ENCODE data around the gene SNRPA.
A peak's percentile ranks its signal among the peaks of the same experiment; 100 is the strongest.

The SNRPA gene

DNA sequence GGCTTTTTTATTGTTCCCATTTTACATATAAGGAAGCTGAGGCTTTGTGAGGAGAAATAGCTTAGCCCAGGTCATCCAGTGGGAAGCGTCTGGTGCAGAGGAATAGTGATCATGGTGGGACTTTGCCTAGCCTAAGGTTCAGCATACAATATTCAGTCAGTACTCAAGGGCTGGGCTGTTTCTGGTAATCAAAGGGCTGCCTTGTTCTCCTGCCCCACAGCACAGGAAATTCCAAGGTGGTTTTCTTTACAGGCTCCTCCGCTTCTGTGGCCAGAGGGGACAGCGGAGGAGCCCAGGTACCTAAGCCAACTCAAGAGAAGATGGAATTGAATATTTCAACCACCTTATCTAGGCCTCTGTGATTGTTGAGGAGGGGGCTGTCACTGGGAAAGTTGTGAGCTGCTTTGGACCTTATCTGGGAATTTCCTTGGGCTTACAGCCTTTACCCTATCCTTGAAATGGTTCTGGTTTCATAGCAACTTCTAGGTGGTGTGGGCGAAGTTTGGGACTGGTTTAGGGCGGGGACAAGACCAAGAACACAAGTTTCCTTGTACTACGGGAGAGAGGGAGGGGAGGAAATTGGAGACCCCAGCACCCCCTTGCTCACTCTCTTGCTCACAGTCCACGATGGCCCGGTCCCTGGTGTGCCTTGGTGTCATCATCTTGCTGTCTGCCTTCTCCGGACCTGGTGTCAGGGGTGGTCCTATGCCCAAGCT lies 24.1 kb downstream of the SNRPA start, which contains the start of gene MIA:
Gene MIA (plus strand): TSS at position 606 of the 716 bp plus-strand sequence. CDS start 22 bp downstream, at position 628.
- Histone ChIP-seq H3K4me1 (ENCODE audit: low read length) (peaks cover 25% of the 10 kb centered on the region), H3K27ac (ENCODE audit: low read length) (no peak within 1 kb of the TSS), H2AFZ (ENCODE audit: low read depth, low read length) (no peak within 1 kb of the TSS), H3K36me3 (replicated peaks; ENCODE audit: low read depth, low read length) (no peaks in the 10 kb centered on the region), H4K20me1 (ENCODE audit: insufficient read depth, low read length) (no peaks in the 10 kb centered on the region), H3K27me3 (ENCODE audit: low read depth, low read length) (no peaks in the 10 kb centered on the region), H3K9me3 (ENCODE audit: insufficient read depth, low read length) (no peaks in the 10 kb centered on the region), H3K79me2 (ENCODE audit: low read length) (0 out of 2 replicates have a peak, but pooled peaks cover under 1% of the 10 kb centered on the region), H3K4me3 (ENCODE audit: low read length) (no peak within 1 kb of the TSS), H3K9ac (ENCODE audit: low read length) (no peak within 1 kb of the TSS), H3K4me2 (ENCODE audit: low read length) (0 out of 2 replicates have a peak within 1 kb of the TSS, but pooled peaks have one; percentile 92)
- TF ChIP-seq, protein P1, sequence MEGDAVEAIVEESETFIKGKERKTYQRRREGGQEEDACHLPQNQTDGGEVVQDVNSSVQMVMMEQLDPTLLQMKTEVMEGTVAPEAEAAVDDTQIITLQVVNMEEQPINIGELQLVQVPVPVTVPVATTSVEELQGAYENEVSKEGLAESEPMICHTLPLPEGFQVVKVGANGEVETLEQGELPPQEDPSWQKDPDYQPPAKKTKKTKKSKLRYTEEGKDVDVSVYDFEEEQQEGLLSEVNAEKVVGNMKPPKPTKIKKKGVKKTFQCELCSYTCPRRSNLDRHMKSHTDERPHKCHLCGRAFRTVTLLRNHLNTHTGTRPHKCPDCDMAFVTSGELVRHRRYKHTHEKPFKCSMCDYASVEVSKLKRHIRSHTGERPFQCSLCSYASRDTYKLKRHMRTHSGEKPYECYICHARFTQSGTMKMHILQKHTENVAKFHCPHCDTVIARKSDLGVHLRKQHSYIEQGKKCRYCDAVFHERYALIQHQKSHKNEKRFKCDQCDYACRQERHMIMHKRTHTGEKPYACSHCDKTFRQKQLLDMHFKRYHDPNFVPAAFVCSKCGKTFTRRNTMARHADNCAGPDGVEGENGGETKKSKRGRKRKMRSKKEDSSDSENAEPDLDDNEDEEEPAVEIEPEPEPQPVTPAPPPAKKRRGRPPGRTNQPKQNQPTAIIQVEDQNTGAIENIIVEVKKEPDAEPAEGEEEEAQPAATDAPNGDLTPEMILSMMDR (IDR thresholded peaks at IDR 0.05; ENCODE audit: low read depth, low read length), result no peak
- no peak for TF ChIP-seq EZH2phosphoT487 (IDR thresholded peaks at IDR 0.05; ENCODE audit: low read depth)

DNA sequence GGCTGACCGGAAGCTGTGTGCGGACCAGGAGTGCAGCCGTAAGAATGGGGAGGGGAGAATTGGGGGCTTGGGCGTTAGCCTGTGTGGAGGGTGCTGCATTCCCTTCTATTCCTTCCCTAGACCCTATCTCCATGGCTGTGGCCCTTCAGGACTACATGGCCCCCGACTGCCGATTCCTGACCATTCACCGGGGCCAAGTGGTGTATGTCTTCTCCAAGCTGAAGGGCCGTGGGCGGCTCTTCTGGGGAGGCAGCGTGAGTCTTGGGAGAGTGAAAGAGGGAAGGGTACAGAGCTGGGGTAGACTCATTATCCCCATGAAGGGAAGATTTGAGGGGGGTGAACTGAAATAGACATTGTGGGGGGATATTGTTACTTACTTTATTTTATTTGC lies 24.6 kb downstream of the SNRPA start:
- Histone ChIP-seq H3K4me3 (ENCODE audit: low read length) (no peak overlapping the region), H3K9ac (ENCODE audit: low read length) (no peak overlapping the region), H3K36me3 (replicated peaks; ENCODE audit: low read depth, low read length) (no peaks in the 10 kb centered on the region), H3K4me2 (ENCODE audit: low read length) (no peak overlapping the region), H4K20me1 (ENCODE audit: insufficient read depth, low read length) (no peaks in the 10 kb centered on the region), H3K27ac (ENCODE audit: low read length) (no peak overlapping the region), H2AFZ (ENCODE audit: low read depth, low read length) (no peak overlapping the region), H3K27me3 (ENCODE audit: low read depth, low read length) (no peaks in the 10 kb centered on the region), H3K9me3 (ENCODE audit: insufficient read depth, low read length) (no peaks in the 10 kb centered on the region), H3K79me2 (ENCODE audit: low read length) (0 out of 2 replicates have a peak, but pooled peaks cover 3% of the 10 kb centered on the region), H3K4me1 (ENCODE audit: low read length) (peaks cover 25% of the 10 kb centered on the region)
- TF ChIP-seq, protein P1 (IDR thresholded peaks at IDR 0.05; ENCODE audit: low read depth, low read length), result no peak
- no peak for TF ChIP-seq EZH2phosphoT487 (IDR thresholded peaks at IDR 0.05; ENCODE audit: low read depth)

DNA sequence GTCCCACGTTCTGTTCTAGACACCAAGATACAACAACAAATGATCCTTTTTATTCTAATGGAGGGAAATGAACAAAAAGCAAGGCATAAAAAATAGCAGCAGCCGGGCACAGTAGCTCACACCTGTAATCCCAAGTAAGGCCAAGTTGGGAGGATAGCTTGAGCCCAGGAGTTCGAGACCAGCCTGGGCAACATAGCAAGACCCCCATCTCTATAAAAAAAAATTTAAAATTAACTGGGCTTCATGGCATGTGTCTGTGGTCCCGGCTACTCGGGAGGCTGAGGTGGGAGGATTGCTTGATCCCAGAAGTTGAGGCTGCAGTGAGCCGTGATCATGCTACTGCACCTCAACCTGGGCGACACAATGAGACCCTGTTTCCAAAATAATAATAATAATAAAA lies 25.4 kb downstream of the SNRPA start:
- Histone ChIP-seq H3K27me3 (ENCODE audit: low read depth, low read length) (no peaks in the 10 kb centered on the region), H3K36me3 (replicated peaks; ENCODE audit: low read depth, low read length) (no peaks in the 10 kb centered on the region), H3K4me2 (ENCODE audit: low read length) (peak overlapping the region; percentile 92), H3K4me1 (ENCODE audit: low read length) (peaks cover 27% of the 10 kb centered on the region), H3K27ac (ENCODE audit: low read length) (peak overlapping the region; percentile 96), H2AFZ (ENCODE audit: low read depth, low read length) (no peak overlapping the region), H4K20me1 (ENCODE audit: insufficient read depth, low read length) (no peaks in the 10 kb centered on the region), H3K9ac (ENCODE audit: low read length) (peak overlapping the region; percentile 72; the same call in 1 of the 2 replicates), H3K79me2 (ENCODE audit: low read length) (0 out of 2 replicates have a peak, but pooled peaks cover 3% of the 10 kb centered on the region), H3K9me3 (ENCODE audit: insufficient read depth, low read length) (no peaks in the 10 kb centered on the region), H3K4me3 (ENCODE audit: low read length) (peak overlapping the region; percentile 84; the same call in 1 of the 2 replicates)
- TF ChIP-seq EZH2phosphoT487 (IDR thresholded peaks at IDR 0.05; ENCODE audit: low read depth), result no peak
- TF ChIP-seq, protein P1 (IDR thresholded peaks at IDR 0.05; ENCODE audit: low read depth, low read length), result no peak

DNA sequence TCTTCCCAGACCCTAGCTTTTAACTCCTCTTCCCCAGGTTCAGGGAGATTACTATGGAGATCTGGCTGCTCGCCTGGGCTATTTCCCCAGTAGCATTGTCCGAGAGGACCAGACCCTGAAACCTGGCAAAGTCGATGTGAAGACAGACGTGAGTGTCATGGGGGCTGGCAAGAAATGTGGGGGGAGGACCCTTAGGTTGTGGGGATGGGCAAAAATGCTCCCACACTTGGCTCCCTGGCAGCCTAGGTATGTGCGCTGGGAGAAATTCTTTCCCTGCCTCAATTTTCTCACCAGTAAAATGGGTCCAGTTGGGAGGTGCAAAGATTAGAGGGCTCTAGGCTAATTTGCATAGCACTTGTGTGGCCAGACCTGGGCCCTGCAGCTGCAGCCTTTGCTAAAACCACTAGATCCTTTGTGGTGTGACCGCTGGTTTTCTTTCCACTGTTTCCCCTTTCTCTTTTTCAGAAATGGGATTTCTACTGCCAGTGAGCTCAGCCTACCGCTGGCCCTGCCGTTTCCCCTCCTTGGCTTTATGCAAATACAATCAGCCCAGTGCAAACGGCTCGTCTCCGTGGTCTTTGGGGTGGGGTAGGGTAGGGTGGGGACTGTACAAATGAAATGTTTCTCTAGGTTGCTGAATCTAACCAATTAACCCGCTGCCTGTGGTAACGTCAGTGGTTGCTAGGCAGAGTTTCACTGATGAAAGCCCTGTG lies 26.1 kb downstream of the SNRPA start:
- Histone ChIP-seq H3K27ac (ENCODE audit: low read length) (peak overlapping the region; percentile 96), H3K4me3 (ENCODE audit: low read length) (peak overlapping the region; percentile 84), H3K36me3 (replicated peaks; ENCODE audit: low read depth, low read length) (peaks cover 1% of the 10 kb centered on the region), H3K27me3 (ENCODE audit: low read depth, low read length) (no peaks in the 10 kb centered on the region), H3K4me2 (ENCODE audit: low read length) (peak overlapping the region; percentile 93), H3K79me2 (ENCODE audit: low read length) (0 out of 2 replicates have a peak, but pooled peaks cover 3% of the 10 kb centered on the region), H2AFZ (ENCODE audit: low read depth, low read length) (no peak overlapping the region), H3K4me1 (ENCODE audit: low read length) (peaks cover 27% of the 10 kb centered on the region), H3K9me3 (ENCODE audit: insufficient read depth, low read length) (no peaks in the 10 kb centered on the region), H4K20me1 (ENCODE audit: insufficient read depth, low read length) (no peaks in the 10 kb centered on the region), H3K9ac (ENCODE audit: low read length) (peak overlapping the region; percentile 99)
- no peak for TF ChIP-seq EZH2phosphoT487 (IDR thresholded peaks at IDR 0.05; ENCODE audit: low read depth)
- TF ChIP-seq, protein P1 (IDR thresholded peaks at IDR 0.05; ENCODE audit: low read depth, low read length), result no peak

Data from OCI-LY3 (cell line).